ENCODE results near the gene C1orf141. TPM values are rescaled to one million over a fixed set of nuclear protein-coding genes. Genes with fewer than 3 reads are reported as not detected.
A peak's percentile ranks its signal among the peaks of the same experiment; 100 is the strongest.

C1orf141 gene
- total RNA-seq: not detected

DNA sequence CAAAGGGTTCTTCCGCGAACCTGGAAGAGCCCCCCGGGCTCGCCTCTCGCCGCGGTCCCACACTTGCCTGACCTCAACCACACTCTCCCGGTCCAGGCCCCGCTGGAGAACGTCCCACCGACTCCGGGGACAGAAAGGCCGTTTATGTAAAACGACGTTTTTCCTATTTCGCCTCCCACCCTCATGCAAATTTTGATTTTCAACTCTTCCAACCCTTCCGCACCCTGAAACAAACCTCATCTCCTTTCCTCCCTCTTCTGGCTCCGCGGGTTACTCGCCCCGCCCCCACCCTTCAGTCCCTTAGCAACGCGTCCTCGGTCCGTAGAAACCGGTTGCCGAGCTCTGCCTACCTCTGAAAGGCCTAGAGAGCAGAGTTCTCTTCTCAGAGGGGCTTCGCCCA is at the start of gene C1orf141:
TSS of gene C1orf141 (minus strand) at position 276 of the 400 bp plus-strand sequence. CDS start 7,730 bp downstream, outside the sequence.
- no peaks in the 10 kb centered on the region for H3K36me3 ChIP-seq
- 8 to 19% methylated on average over 23 to 27 of the region's 28 CpGs for WGBS, 2 donors (ENCODE audit: low coverage in 1 of 2)
- H3K27me3 ChIP-seq: no peaks in the 10 kb centered on the region
- TF ChIP-seq EP300 (IDR thresholded peaks at IDR 0.05) (no peak), POLR2AphosphoS5 (IDR thresholded peaks at IDR 0.05) (no peak), POLR2A (IDR thresholded peaks at IDR 0.05) (no peak)
- TF ChIP-seq, protein P1, sequence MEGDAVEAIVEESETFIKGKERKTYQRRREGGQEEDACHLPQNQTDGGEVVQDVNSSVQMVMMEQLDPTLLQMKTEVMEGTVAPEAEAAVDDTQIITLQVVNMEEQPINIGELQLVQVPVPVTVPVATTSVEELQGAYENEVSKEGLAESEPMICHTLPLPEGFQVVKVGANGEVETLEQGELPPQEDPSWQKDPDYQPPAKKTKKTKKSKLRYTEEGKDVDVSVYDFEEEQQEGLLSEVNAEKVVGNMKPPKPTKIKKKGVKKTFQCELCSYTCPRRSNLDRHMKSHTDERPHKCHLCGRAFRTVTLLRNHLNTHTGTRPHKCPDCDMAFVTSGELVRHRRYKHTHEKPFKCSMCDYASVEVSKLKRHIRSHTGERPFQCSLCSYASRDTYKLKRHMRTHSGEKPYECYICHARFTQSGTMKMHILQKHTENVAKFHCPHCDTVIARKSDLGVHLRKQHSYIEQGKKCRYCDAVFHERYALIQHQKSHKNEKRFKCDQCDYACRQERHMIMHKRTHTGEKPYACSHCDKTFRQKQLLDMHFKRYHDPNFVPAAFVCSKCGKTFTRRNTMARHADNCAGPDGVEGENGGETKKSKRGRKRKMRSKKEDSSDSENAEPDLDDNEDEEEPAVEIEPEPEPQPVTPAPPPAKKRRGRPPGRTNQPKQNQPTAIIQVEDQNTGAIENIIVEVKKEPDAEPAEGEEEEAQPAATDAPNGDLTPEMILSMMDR (IDR thresholded peaks at IDR 0.05): no peak
- H3K4me3 ChIP-seq: peak within 1 kb of the TSS; percentile 6 to 30
- no peaks in the 10 kb centered on the region for H3K9me3 ChIP-seq
- H3K27ac ChIP-seq: no peak within 1 kb of the TSS
- ATAC-seq: no peak
- H3K4me1 ChIP-seq: peaks cover 0 to 13% (median 0%) of the 10 kb centered on the region in 3 donors

DNA sequence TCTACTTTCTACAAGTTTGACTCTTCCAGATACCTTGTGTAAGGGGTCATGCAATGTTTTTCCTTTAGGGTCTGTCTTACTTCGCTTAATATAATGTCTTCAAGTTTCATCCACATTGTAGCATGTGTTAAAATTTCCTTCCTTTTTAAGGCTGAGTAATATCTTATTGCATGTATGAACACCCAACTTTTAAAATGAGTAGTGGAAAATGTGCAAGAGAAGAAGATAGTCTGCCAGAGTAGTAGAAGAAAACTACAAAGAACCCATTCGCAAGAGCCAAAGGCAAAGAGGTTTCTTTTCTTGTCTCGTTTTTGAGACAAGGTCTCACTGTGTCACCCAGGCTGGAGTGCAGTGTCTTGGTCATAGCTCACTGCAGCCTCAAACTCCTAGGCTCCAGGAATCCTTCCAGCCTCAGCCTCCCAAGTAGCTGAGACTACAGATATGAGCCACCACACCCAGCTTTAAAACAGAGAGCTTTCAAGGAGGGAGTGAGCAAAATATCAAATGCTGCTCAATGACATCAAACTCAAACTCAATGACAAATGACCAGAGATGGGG is 40.8 kb upstream of the C1orf141 start:
- TF ChIP-seq POLR2AphosphoS5 (IDR thresholded peaks at IDR 0.05): no peak
- no peak for TF ChIP-seq EP300 (IDR thresholded peaks at IDR 0.05)
- no peak for TF ChIP-seq POLR2A (IDR thresholded peaks at IDR 0.05)
- TF ChIP-seq, protein P1 (IDR thresholded peaks at IDR 0.05): no peak
- H3K27me3 ChIP-seq: no peaks in the 10 kb centered on the region
- no peak overlapping the region for H3K27ac ChIP-seq
- H3K4me3 ChIP-seq: no peak overlapping the region
- 81 to 91% methylated on average over 3 of the region's 3 CpGs for WGBS, 2 donors (ENCODE audit: low coverage in 1 of 2)
- ATAC-seq: no peak
- no peaks in the 10 kb centered on the region for H3K36me3 ChIP-seq
- H3K4me1 ChIP-seq: no peaks in the 10 kb centered on the region
- H3K9me3 ChIP-seq: no peaks in the 10 kb centered on the region

DNA sequence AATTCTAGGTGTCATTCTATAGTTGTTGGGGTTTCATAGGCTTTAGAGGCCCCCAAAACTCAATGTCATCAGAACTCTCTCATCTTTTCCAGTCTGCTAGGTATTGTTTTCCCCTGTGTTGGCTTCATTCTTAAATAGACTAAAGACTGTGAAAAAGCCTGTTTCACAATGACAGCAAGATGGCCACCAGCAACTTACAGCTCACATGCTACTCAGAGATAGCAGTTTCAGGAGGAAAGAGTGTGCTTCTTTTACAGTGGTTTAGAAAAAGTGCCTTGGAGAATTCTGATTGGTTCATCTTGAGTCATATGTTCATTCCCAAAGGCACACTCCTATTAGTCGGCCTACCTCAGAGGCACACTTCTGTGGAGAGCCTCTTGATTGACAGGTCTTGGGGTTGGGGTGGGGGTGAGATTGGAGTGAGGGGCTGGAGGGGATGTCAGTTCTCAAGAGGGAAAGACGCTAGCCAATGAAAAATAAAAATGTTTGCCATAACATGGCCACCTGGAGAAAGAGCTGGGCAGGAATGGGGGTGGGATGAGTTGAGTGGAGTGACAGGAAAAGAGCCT is 40.0 kb upstream of the C1orf141 start:
- Histone ChIP-seq H3K4me1 (no peaks in the 10 kb centered on the region), H3K4me3 (no peak overlapping the region), H3K27ac (no peak overlapping the region), H3K9me3 (no peaks in the 10 kb centered on the region), H3K27me3 (no peaks in the 10 kb centered on the region), H3K36me3 (no peaks in the 10 kb centered on the region)
- TF ChIP-seq POLR2A (IDR thresholded peaks at IDR 0.05) (no peak), EP300 (IDR thresholded peaks at IDR 0.05) (no peak), POLR2AphosphoS5 (IDR thresholded peaks at IDR 0.05) (no peak)
- TF ChIP-seq, protein P1 (IDR thresholded peaks at IDR 0.05): no peak
- ATAC-seq: no peak
- 79% methylated on average over 2 of the region's 2 CpGs; no CpG with 5 or more reads in 1 of the 2 donors for WGBS, 2 donors (ENCODE audit: low coverage in 1 of 2)

DNA sequence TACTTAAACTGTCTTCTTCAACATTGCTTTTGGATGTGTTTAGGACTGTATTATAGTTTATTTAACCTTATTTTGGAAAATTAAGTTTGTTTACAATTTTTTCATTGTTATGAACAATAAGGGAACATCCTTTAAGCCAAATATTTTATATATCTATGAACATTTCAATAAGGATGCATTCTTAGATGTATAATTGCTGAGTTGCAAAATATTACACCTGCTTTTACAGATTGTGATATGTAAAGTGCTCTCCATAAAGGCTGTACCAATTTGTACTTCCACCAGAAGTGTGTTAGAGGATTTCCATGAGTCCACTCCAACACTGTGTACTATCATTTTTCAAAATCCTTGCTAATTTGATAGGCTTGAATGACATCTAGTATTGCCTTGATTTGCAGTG is 39.2 kb upstream of the C1orf141 start:
- Histone ChIP-seq H3K4me1 (no peaks in the 10 kb centered on the region), H3K36me3 (no peaks in the 10 kb centered on the region), H3K27ac (no peak overlapping the region), H3K4me3 (no peak overlapping the region), H3K27me3 (no peaks in the 10 kb centered on the region), H3K9me3 (no peaks in the 10 kb centered on the region)
- ATAC-seq: no peak
- TF ChIP-seq, protein P1 (IDR thresholded peaks at IDR 0.05): no peak
- TF ChIP-seq POLR2AphosphoS5 (IDR thresholded peaks at IDR 0.05) (no peak), POLR2A (IDR thresholded peaks at IDR 0.05) (no peak), EP300 (IDR thresholded peaks at IDR 0.05) (no peak)

DNA sequence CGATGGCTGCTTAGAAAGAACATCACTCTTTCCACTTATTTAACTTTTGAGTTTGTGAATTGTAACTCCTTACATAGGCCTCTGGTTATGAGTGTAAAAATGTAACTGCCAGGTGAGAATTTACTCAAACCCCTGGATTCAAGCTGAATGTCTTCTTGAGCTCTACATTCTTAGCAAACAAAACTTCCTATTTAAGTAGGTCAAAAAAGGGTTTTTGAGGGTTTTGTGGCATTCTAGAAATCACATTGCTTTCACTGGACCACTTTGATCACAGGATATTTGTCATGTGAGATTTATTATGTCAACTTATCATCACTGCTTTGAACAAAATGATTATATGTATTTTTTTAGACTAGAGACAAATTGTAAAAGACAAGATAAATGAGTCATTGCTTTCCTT is 37.2 kb upstream of the C1orf141 start:
- TF ChIP-seq POLR2AphosphoS5 (IDR thresholded peaks at IDR 0.05) (no peak), POLR2A (IDR thresholded peaks at IDR 0.05) (no peak), EP300 (IDR thresholded peaks at IDR 0.05) (no peak)
- TF ChIP-seq, protein P1 (IDR thresholded peaks at IDR 0.05): no peak
- WGBS, 2 donors (ENCODE audit: low coverage in 1 of 2): 31 to 43% methylated on average over 1 of the region's 1 CpG
- no peaks in the 10 kb centered on the region for H3K27me3 ChIP-seq
- H3K4me1 ChIP-seq: no peaks in the 10 kb centered on the region
- ATAC-seq: no peak
- H3K9me3 ChIP-seq: no peaks in the 10 kb centered on the region
- H3K4me3 ChIP-seq: no peak overlapping the region
- H3K27ac ChIP-seq: no peak overlapping the region
- H3K36me3 ChIP-seq: no peaks in the 10 kb centered on the region
